HG03159 (cell line): ENCODE data around the gene POLR2J.
"Not testable (repeated sequence)": the region's sequence is repeated elsewhere in the genome, so short reads cannot be mapped to it uniquely, and the experiment has no call there.

Experiments used
- ATAC-seq: cut with Tn5 transposase; IDR thresholded peaks from one replicate; pipeline ENCODE4 v1.9.1; 2021; ENCODE audit warnings: mild to moderate bottlenecking, moderate library complexity; ENCODE audit not compliant: unreplicated experiment

Gene POLR2J

DNA sequence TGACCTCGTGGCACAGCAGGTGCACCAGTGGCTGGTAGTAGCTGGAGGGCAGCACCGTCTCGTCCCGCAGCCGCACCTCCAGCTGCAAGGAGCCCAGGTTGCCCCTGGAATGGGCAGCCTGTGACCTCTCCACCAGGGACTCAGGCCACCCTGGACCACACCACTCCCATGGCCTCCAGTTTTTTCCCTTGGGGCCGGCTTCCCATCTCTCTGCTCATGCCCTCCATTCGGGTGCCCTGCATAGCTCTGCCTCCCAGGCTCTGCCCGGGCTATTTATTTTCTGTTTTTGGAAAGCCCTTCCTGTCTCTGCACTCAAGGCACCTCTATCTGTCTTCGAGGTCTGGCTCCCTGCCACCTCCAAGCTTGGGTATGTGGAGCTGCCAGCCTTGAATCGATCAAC lies 18.1 kb upstream of the POLR2J start:
- not testable (repeated sequence) for ATAC-seq

DNA sequence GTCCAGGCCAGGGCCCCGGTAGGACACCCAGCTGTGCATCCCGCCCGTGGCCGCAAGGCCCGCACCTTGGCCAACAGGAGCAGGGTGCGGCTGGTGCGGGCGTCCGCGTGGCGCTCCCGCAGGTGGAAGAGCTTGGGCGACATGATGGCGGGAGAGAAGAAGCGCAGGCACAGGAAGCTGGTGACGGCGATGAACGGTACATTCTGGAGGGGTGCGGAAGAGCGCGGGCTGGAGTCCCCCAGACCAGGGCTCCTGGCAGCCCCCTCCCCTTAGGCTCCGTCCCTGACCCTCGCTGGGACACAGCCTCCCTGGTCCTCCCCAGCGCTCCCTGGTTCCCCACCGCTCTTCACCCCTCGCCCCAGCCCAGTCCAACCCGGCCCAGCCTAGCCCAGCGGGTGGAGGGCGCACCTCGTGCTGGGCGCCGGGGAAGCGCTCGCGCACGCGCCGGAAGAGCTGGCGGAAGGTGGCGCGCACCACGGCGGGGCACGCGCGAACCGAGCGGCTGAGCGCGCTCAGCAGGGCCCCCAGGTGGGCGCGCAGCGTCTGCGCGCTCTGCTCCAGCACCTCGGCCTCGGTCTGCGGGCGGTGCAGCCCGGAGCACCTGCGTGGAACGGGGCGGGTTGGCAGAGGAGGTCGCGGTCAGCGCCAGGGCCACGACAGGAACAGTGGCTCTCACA lies 15.9 kb upstream of the POLR2J start:
- peak; percentile 60 for ATAC-seq

DNA sequence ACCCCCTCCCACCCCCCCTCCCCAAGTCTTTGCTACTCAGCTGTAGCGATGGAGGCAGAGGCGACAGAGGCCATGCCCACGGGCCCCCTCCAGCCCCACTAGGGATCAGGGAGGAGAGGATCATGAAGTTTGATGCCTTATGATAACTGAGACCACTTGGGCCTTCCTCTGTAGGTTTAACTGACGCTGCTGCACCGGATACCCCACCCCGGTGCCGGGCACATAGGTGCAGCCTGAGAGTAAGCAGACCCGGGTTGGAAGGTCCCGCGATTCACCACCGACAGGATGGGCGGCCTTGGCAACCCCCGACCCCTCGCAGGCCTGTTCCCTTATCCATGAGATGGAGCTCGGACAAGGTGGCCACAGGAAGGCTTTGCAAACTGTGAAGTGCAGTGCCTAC lies 15.3 kb upstream of the POLR2J start:
- not testable (repeated sequence) for ATAC-seq

DNA sequence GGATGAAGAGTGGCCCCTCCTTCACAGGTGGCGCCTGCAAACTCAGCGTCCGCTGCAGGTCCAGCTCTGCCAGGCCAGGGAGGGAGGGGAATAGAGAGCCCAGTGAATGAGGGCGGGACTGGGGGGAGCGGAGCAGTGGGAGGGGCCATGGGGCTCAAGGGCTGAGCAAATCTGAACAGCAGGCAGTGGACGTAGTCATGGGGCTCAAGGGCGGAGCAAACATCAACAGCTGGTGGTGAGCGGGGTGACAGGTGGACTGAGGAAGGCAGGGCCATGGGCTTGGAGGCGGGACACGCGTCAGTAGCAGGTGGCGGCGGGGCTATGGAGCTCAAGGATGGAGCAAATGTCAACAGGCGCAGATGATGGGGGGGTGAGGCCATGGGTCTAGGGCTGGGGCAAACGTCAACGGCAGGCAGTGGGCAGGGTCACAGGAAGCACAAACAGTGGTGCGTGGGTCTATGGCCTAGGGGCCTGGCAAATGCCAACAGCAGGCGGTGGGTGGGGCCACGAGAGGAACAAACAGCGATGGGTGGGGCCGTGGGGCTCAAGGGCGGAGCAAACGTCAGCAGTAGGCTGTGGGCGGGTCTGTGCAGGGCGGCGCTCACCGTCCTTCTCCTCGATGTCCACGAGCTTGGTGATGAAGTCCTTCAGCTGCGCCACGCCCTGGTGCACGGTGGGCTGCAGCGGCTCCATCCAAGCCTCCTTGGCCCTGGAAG lies 14.7 kb upstream of the POLR2J start:
- ATAC-seq: peak; percentile 46

DNA sequence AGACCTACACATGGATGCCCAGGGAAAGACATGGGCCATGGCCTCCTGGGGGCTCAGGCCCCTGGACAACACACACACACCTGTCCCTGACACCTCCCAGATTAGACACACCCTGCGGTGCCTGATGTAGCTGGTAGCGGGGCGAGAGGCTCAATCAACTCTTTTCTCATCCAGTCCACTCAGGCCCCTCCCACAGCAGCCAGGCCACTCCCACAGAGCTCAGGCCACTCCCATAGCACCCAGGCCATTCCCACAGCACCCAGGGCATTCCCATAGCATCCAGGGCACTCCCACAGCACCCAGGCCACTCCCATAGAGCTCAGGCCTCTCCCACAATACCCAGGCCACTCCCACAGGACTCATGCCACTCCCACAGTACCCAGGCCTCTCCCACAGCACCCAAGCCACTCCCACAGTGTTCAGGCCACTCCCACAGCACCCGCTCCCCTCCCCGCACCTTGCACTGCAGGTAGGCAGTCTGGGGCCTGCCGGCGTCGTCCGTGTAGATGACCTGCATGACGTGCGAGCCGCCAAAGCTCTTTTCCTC lies 11.9 kb upstream of the POLR2J start:
- ATAC-seq: peak; percentile 40

DNA sequence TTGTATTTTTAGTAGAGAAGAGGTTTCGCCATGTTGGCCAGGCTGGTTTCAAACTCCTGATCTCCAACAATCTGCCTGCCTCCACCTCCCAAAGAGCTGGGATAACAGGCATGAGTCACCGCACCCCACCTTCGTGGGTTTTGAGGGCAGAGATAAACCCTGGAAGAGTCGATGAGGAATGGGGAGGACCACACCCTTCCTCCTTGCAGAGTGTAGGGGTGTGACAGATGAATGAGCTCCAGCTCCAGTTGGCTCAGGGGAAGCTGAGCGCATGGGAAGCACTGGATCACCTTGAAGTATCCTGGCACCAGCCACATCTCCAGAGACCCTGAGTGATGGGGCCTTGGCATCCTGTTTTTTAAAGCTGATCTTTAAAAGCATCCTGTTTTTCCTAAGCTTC lies 5.6 kb upstream of the POLR2J start:
- ATAC-seq: not testable (repeated sequence)

DNA sequence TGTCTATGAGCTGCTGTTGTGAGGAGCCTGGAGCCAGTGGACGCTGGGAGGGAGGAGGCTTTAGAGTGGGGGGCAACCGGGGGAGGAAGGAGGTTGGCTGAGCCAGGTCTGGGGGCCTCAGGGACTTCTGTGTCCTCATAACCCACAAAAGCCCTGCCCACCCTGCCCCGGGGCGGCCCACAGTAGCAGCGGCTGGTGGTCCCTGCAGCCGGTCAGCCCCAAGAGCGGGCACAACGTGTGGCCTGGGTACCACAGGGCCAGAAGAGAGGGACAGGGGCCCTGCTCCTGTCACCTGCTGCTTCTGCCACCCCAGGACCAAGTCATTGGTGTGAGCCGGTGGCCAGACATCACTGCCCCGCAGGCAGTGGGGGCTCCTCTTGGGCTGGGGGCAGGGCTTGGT lies 3.2 kb upstream of the POLR2J start:
- not testable (repeated sequence) for ATAC-seq

DNA sequence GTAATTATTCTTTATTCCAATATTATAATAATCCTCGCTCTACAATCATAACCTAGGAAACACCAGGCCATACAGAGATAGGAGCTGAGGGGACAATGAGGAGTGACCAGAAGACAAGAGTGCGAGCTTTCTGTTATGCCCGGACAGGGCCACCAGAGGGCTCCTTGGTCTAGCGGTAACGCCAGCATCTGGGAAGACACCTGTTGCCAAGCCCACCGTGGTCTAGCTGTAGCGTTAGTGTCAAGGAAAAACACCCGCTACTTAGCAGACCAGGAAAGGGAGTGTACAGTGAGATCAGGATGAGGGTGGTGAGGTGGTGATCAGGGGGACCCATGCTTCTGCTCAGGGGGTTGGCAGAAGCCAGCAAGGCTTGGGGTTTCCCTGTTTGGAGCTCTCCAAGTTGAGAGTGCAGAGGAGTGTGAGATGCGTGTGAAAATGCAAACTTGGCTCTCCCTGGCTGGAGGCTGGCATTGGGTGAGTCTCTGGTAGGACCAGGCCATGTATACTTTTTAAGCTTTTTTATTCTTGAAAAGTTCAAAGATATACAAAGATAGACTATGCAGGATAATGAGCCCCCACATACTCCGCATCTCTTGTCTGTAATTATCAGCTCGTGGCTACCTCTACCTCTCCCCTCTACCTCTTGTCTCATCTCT lies 1.4 kb upstream of the POLR2J start:
- ATAC-seq: not testable (repeated sequence)

DNA sequence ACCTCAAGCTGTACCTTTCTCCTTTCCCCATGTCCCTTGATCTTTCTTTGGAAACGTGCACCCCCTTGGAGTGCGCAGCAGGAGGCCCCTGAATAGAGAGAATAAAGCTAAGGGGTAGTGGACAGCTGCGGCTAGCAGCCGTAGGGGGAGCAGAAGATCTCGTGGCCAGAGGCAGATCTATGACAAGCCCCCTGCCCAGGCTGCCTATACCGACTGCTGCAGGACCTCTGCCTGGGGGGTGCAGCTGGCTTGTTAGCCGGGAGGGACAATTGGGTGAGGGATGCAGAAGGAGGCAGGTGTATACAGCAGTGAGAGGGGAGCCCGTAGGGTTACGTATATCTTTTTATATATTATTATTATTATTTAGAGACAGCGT lies 475 bp upstream of the POLR2J start:
- peak; percentile 30 for ATAC-seq

DNA sequence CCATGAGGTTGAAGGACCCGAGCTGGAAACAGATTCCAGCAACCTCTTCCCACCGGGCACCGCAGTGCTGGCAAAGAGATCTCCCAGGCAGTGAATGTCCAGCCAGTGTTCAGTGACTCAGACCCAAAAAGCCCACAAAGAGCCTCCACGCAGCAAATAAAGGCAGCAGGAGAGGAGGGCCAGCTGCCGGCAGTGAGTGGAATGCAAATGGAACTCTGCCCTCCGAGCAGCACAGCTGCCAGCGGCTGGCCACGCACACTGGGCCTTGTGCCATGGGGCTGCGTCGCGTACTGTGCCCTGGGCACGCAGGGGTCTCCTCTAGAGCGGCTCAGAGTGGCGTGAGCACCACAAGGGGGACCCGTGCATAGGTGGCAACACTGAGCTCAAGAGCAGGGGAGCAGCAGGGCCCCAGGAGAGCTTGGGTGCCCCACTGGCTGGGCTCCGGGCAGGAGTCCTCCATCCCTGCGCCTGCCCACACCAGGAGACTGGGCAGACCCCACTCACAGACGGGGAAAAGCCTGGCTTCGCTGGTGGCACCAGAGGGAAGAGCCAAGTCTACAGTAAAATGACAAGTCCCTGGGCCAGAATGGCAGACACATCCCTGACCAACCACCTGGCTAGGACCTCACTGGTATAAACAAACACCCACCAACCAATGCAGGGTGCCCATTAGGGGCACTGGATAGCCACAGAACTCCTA lies 3.8 kb downstream of the POLR2J start:
- not testable (repeated sequence) for ATAC-seq

DNA sequence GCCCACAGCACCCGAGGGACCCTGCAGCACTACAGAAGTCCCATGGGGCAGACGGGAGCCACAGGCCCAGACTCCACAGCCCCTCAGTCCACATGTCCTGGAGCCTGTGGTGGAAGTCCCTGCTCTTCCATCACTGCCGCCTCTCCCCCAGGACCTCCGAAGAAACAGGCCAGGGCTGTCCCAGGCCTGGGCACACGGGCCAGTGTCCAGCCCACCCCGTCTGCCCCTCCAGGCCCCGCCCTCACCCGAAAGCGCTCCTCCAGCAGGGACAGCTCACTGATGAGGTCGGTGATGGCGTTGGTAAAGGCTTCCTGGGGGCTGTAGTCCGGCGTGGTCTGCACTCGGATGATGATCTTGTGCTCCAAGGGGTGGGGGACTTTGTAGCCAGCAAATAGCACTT lies 4.6 kb downstream of the POLR2J start:
- not testable (repeated sequence) for ATAC-seq

DNA sequence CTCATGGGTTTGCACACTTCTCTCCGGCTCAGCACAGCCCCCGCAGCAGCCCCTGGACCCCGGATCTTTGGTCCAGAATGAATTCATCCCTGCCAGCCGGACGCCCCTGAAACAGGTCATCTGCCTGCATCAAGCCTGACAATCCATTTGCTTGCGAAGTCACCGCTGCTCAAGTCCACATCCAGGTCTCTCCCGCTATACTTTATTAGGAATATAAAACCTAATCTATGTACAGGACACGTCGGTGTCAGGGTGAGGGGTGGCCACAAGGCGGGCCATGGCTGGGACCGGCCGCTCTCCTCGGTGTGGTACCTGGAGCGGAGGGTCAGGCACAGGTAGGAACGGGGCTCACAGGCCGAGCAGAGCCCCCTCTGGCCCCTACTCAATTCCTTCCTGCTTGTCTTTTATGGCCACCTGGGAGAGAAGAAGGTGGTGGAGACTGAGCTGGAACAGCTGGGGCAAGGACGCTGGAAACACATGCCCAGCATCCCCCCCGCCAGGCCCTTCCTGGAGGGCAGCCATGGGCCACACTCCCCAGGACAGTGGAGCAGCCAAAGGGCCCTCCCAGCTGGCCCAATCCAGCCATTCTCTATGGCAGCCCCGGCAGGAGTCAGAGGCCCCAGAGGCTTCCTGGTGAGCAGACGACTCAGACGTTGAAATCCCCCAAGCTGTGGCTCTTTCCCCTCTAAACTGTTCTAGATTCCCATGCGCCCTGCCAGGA lies 5.3 kb downstream of the POLR2J start:
- no peak for ATAC-seq

DNA sequence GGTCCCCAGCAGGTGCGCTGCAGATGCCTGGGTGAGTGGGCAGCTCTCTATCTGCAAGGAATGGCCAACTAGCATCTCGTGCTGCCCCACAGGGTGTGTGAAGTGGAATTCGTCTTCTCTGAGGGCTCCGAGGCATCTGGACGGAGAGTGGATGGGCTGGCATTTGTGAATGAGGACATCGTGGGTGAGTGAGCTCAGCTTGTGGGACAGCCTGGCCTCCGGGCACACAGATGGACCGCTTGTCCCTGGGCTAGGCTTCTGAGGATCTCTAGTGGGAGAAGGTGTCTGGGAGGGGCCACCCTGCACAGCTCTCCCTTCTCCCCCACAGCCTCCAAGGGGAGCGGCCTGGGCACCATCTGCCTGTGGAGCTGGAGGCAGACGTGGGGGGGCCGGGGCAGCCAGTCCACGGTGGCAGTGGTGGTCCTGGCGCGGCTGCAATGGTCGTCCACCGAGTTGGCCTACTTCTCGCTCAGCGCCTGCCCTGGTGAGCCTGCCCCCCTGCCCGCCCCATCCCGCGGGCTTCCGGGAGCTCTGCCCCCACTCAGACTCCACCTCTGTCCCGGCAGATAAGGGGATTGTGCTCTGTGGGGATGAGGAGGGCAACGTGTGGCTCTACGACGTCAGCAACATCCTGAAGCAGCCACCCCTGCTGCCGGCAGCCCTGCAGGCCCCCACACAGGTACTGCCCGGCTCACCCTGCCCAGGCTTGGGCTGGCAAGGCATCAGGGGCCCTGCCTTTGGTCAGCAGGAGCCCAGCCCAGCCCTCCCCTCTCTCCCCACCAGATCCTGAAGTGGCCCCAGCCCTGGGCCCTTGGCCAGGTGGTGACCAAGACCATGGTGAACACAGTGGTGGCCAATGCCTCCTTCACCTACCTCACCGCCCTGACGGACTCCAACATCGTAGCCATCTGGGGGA lies 6.3 kb downstream of the POLR2J start:
- no peak for ATAC-seq

DNA sequence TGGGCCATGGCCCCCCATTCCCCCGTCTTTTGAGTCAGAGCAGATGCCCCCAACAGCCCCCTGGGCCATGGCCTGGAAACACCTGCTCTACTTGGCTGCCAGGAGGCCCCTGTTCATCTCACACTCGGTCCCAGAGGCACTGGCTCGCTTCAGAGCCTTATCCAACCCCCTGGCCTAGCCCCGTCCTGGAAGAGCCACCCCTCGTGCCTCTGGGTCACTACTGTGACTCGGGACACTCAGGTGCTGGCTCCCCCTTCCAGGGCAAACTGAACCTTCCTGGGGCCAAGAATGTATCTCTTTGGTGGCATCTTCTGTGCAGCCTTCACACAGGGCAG lies 7.0 kb downstream of the POLR2J start:
- no peak for ATAC-seq

DNA sequence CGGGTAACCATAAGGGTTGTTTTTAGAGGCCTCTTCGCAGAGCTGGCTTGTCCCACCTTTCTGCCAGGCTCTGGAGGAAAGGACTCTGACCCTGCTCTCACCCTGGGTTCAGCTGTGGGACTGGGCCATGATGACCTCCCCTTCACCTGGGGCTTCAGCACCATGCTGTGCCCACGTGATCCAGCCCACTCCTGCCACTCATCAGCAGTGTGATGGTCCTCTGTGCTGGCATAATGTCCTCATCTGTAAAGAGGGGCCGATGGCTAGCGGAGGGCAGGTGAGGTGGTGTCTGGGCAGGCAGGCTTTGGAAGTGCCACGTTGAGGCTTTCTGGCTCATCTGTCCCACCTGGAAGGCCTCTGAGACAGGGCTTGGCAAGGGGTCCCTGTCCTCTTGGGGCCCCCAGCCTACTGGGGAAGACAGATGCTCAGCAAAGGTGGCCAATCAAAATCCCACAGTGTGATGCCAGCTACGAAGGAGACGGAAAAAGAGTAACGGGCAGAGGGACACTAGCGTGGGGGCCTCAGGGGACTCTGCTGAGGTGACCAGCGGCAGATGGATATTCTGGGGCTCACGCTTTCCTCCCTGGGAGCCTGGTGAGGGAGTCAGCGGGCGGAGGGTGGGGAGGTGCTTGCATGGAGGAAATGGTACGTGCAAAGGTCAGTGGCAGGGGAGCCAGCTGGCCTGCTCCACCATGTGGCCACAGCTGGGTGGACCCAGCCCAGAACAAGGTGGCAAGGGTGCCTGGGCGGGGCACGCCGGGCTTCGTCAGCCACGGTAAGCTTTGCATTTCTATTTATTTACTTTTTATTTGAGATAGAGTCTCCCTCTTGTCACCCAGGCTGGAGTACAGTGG lies 8.5 kb downstream of the POLR2J start:
- ATAC-seq: no peak

DNA sequence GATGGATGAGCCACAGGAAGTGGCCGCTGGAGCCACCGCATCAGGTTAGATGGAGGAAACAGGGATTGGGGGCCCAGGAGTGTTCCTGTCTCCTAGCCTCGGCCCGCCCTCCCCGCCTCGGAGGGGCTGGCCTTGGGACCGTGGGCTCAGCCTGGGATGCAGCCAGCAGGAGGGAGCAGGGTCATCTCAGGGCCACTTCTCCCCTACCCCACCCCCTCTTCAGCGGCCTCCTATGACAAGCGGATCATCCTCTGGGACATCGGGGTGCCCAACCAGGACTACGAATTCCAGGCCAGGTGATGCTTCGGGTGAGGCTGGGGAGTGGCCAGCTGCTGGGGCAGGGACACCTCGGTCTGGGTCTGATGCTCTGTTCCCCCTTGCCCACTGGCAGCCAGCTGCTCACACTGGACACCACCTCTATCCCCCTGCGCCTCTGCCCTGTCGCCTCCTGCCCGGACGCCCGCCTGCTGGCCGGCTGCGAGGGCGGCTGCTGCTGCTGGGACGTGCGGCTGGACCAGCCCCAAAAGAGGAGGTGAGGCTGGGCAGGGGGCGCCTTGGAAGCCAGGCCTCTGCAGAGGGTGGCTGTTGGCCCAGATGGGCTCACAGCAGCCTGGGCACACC lies 9.3 kb downstream of the POLR2J start:
- ATAC-seq: no peak

DNA sequence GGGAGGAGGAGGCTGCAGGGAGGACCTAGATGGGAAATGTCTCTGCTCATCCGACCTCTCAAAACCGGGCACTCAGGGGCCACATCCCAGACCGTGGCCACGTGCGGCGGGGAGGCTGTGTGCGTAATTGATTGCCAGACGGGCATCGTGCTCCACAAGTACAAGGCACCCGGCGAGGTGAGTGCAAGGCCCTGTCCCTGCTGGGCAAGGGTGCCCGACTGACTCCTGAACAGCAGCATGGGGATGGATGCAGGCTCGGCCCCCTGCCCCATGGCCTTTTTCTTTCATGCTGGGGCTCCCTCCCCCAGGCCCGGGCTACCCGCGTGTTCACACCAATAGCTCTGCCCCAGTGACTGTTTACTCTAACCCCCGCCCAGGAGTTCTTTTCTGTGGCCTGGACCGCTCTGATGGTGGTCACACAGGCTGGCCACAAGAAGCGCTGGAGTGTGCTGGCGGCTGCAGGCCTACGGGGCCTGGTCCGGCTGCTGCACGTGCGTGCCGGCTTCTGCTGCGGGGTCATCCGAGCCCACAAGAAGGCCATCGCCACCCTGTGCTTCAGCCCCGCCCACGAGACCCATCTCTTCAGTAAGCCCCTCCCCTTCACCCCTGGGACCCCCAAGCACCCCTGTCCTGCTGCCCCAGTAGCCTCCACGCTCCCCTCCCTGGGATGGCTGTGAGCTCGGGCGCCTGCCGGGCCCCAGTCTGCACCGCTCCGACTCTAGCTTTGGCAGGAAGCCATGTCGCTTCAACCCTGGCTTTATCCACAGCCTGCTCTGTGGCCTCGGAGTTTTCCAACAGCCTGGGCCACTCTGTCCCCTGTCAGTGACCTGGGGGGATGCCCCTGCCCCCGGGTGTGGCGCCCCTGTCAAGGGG lies 10.0 kb downstream of the POLR2J start:
- ATAC-seq: no peak
